Fibroblast of villous mesenchyme (primary cell): Measurements from ENCODE around the gene TERT. TPM values are rescaled to one million over a fixed set of nuclear protein-coding genes. Genes with fewer than 3 reads are reported as not detected.
"Not testable (repeated sequence)": the region's sequence is repeated elsewhere in the genome, so short reads cannot be mapped to it uniquely, and the experiment has no call there.

Experiments used
- DNase-seq: peaks from one replicate; pipeline ENCODE4 v3.0.0-alpha.2; 2010; ENCODE audit warnings: low read depth
- H3K4me3 ChIP-seq: 2 replicates; pipeline ENCODE4 v1.5.1; 2011; ENCODE audit warnings: low read depth, mild to moderate bottlenecking, low read length
- CTCF ChIP-seq: IDR thresholded peaks from 2 replicates; pipeline ENCODE4 v1.5.1; 2012; ENCODE audit warnings: low read depth, mild to moderate bottlenecking, low read length; ENCODE audit not compliant: insufficient read depth
- total RNA-seq: library from RNA; depleted of rRNA; stranded (reverse); fragments of >200 nt; gene quantifications from 2 replicates; pipeline ENCODE4 v1.2.3, GENCODE V29; 2012

TERT gene
- total RNA-seq, 1 donor = not detected

- no peak for TF ChIP-seq CTCF
- DNase-seq = no peak
- no peak overlapping the region for H3K4me3 ChIP-seq
Measured at GRCh38 chr5:1272201-1272600, 22.7 kb downstream of the TERT start.

- no peak for DNase-seq
- TF ChIP-seq CTCF = no peak
- H3K4me3 ChIP-seq = no peak overlapping the region
Measured at GRCh38 chr5:1270933-1271914, 23.6 kb downstream of the TERT start.

- no peak for DNase-seq
- H3K4me3 ChIP-seq = no peak overlapping the region
- TF ChIP-seq CTCF = no peak
Measured at GRCh38 chr5:1270426-1270825, 24.4 kb downstream of the TERT start.

GRCh38 chr5:1268666-1269065, 26.2 kb downstream of the TERT start:
- H3K4me3 ChIP-seq = no peak overlapping the region
- TF ChIP-seq CTCF = no peak
- no peak for DNase-seq

- TF ChIP-seq CTCF = no peak
- H3K4me3 ChIP-seq = no peak overlapping the region
- no peak for DNase-seq
Measured at GRCh38 chr5:1268056-1268455, 26.8 kb downstream of the TERT start.

GRCh38 chr5:1267464-1267863, 27.4 kb downstream of the TERT start:
- DNase-seq, H3K4me3 ChIP-seq: not testable (repeated sequence)

GRCh38 chr5:1266791-1267190, 28.1 kb downstream of the TERT start:
- no peak overlapping the region for H3K4me3 ChIP-seq
- TF ChIP-seq CTCF = no peak
- DNase-seq = no peak
